Measurements from ENCODE around the gene CDKN1A. TPM values are rescaled to one million over a fixed set of nuclear protein-coding genes. Genes with fewer than 3 reads are reported as not detected.

Gene CDKN1A
- 100 to 1,000 TPM in 5 of 8 experiments, 10 to 100 TPM in 3; 45.7 to 896 (median 172) TPM for total RNA-seq

GRCh38 chr6:36678488-36679042, at the start of gene CDKN1A:
TSS of gene CDKN1A (plus strand) at chr6:36678714. CDS start at chr6:36684102, 5,388 bp downstream.
- Histone ChIP-seq H3K4me3 (peak within 1 kb of the TSS; percentile 45 to 77 (median 50)), H3K4me1 (replicated peaks in 1 of 2) (peaks cover 22 to 25% of the 10 kb centered on the region in 2 donors), H3K27ac (peak within 1 kb of the TSS; percentile 43 to 79)
- in situ Hi-C loops (cut with MboI; ENCODE audit: low pct_unique_long_range_greater_than_20kb in 2 of 9, low sequenced_read_pairs in 9 of 9, unreplicated experiment in 9 of 9), result no loop called here
- 0 to 2% (median 0%) methylated on average over 1 to 22 of the region's 63 CpGs; no CpG with 5 or more reads in 6 of the 10 experiments for WGBS, 10 experiments
- ATAC-seq (replicated peaks in 6 of 8), result peak; percentile 22 to 85 (median 66)

DNA sequence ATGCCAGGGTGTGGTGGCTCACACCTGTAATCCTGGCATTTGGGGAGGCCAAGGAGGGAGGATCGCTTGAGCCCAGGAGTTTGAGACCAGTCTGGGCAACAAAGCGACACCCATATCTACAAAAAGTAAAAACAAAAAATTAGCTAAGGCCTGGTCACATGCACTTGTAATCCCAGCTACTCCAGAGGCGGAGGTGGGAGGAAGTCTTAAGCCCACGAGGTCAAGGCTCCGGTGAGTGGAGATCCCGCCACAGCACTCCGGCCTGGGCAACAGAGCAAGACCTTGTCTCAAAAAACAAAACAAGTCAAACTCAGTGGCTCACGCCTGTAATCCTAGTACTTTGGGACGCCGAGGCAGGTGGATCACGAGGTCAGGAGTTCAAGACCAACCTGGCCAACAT, 48.7 kb upstream of the CDKN1A start:
- in situ Hi-C loops (cut with MboI; ENCODE audit: low pct_unique_long_range_greater_than_20kb in 2 of 9, low sequenced_read_pairs in 9 of 9, unreplicated experiment in 9 of 9), result no loop called here
- no peaks in the 10 kb centered on the region for H3K4me1 ChIP-seq (replicated peaks in 1 of 2)
- H3K27ac ChIP-seq, result no peak overlapping the region
- 74 to 100% (median 90%) methylated on average over 2 to 6 of the region's 11 CpGs; no CpG with 5 or more reads in 4 of the 10 experiments for WGBS, 10 experiments
- H3K4me3 ChIP-seq, result no peak overlapping the region
- no peak for ATAC-seq (replicated peaks in 6 of 8)

DNA sequence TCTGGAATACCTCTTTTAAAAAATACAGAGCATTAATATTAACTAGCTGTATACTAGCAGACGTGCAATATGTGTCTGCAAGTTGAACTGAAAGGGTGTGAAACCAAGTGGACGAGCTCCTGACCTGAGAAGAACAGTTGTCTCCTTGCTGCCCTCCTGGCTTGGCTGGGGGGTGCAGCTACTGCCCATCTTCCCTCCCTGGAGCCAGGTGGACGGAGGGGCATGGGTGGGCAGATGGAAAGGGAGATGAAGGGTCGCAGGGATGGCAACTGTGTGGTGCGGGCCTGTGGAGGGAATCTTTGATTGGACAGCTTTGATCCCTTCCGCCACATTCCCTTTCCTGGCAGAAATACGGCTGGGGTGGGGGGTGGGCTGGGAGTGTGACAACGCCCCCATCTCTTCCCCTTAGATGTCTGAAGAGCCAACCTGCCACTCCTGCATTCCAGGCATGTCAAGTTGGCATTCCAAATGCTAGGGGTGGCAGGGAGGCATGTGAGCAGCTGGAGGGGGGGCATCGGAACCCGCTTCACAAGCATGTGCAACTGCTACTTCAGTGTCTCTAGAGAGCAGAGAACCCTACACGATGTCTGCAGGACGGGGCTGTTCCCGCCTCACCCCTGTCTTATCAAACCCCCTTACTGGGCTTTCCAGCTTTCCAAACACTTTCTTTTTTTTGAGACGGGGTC, 47.0 kb upstream of the CDKN1A start:
- peak in 2 of 8 experiments; percentile 15 to 45 for ATAC-seq (replicated peaks in 6 of 8)
- in situ Hi-C loops (cut with MboI; ENCODE audit: low pct_unique_long_range_greater_than_20kb in 2 of 9, low sequenced_read_pairs in 9 of 9, unreplicated experiment in 9 of 9), result no loop called here
- 47 to 100% (median 75%) methylated on average over 1 to 5 of the region's 14 CpGs; no CpG with 5 or more reads in 4 of the 10 experiments for WGBS, 10 experiments
- Histone ChIP-seq H3K27ac (no peak overlapping the region), H3K4me3 (no peak overlapping the region), H3K4me1 (replicated peaks in 1 of 2) (no peaks in the 10 kb centered on the region)

GRCh38 chr6:36633370-36633769, 45.1 kb upstream of the CDKN1A start:
- 80 to 100% (median 100%) methylated on average over 1 to 5 of the region's 6 CpGs; no CpG with 5 or more reads in 5 of the 10 experiments for WGBS, 10 experiments
- in situ Hi-C loops (cut with MboI; ENCODE audit: low pct_unique_long_range_greater_than_20kb in 2 of 9, low sequenced_read_pairs in 9 of 9, unreplicated experiment in 9 of 9), result no loop called here
- peaks cover 0 to 3% of the 10 kb centered on the region in 2 donors for H3K4me1 ChIP-seq (replicated peaks in 1 of 2)
- no peak overlapping the region for H3K27ac ChIP-seq
- ATAC-seq (replicated peaks in 6 of 8), result no peak
- no peak overlapping the region for H3K4me3 ChIP-seq

DNA sequence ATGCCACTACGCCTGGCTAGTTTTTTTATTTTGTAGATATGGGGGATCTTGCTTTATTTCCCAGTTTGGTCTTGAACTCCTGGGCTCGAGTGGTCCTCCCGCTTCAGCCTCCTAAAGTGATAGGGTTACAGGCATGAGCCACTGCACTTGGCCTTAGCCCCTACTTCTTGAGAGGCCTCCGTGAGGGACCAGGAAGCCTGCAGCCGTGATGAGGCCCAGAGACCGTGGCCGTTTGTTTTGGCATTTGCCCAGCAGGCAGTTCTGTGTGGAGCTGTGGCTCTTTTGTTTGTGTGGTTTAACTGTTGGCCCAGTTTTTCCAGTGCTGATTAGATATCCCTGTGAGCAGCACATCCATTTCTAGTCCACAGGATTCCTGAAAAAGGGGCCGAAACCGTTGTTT, 44.6 kb upstream of the CDKN1A start:
- peaks cover 0 to 3% of the 10 kb centered on the region in 2 donors for H3K4me1 ChIP-seq (replicated peaks in 1 of 2)
- in situ Hi-C loops (cut with MboI; ENCODE audit: low pct_unique_long_range_greater_than_20kb in 2 of 9, low sequenced_read_pairs in 9 of 9, unreplicated experiment in 9 of 9), result no loop called here
- no peak overlapping the region for H3K4me3 ChIP-seq
- peak in 3 of 8 experiments; percentile 23 to 85 (median 31) for ATAC-seq (replicated peaks in 6 of 8)
- H3K27ac ChIP-seq, result no peak overlapping the region
- 68 to 100% (median 80%) methylated on average over 2 to 7 of the region's 9 CpGs; no CpG with 5 or more reads in 3 of the 10 experiments for WGBS, 10 experiments

GRCh38 chr6:36634317-36635108, 44.0 kb upstream of the CDKN1A start:
- Histone ChIP-seq H3K27ac (no peak overlapping the region), H3K4me1 (replicated peaks in 1 of 2) (peaks cover 0 to 3% of the 10 kb centered on the region in 2 donors), H3K4me3 (no peak overlapping the region)
- 20 to 85% (median 73%) methylated on average over 1 to 13 of the region's 16 CpGs; no CpG with 5 or more reads in 2 of the 10 experiments for WGBS, 10 experiments
- in situ Hi-C loops (cut with MboI; ENCODE audit: low pct_unique_long_range_greater_than_20kb in 2 of 9, low sequenced_read_pairs in 9 of 9, unreplicated experiment in 9 of 9), result no loop called here
- ATAC-seq (replicated peaks in 6 of 8), result peak in 1 of 8 experiments; percentile 91

- in situ Hi-C loops (cut with MboI; ENCODE audit: low pct_unique_long_range_greater_than_20kb in 2 of 9, low sequenced_read_pairs in 9 of 9, unreplicated experiment in 9 of 9), result no loop called here
- WGBS, 10 experiments, result 49 to 100% (median 89%) methylated on average over 1 to 3 of the region's 5 CpGs; no CpG with 5 or more reads in 6 of the 10 experiments
- H3K27ac ChIP-seq, result no peak overlapping the region
- H3K4me3 ChIP-seq, result no peak overlapping the region
- no peak for ATAC-seq (replicated peaks in 6 of 8)
- H3K4me1 ChIP-seq (replicated peaks in 1 of 2), result peaks cover 0 to 3% of the 10 kb centered on the region in 2 donors
These were observed 42.2 kb upstream of the CDKN1A start for GRCh38 chr6:36636283-36636682.

- no peak overlapping the region for H3K27ac ChIP-seq
- WGBS, 10 experiments, result 0 to 100% (median 71%) methylated on average over 1 to 6 of the region's 12 CpGs; no CpG with 5 or more reads in 2 of the 10 experiments
- no peak overlapping the region for H3K4me3 ChIP-seq
- H3K4me1 ChIP-seq (replicated peaks in 1 of 2), result peaks cover 0 to 3% of the 10 kb centered on the region in 2 donors
- in situ Hi-C loops (cut with MboI; ENCODE audit: low pct_unique_long_range_greater_than_20kb in 2 of 9, low sequenced_read_pairs in 9 of 9, unreplicated experiment in 9 of 9), result no loop called here
- ATAC-seq (replicated peaks in 6 of 8), result no peak
These were observed 41.7 kb upstream of the CDKN1A start for GRCh38 chr6:36636687-36637418.

DNA sequence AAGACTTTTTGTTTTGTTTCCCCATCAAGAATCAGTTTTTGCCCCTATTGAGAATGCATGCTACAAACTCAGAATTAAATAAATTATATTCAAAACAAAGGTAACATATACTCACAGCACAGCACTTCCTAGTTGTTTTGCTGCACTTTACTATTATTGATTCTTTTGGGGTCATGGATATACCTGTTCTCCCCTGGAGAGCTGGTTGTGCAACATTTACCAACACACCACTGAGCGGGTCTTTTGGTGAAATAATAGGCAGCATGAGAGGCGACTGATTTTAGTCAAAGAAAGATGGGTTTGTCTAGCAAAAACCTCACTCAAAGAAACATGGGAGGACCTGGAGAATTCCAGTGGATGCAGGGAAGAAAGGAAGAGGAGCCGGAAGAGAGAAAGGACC, 39.9 kb upstream of the CDKN1A start:
- WGBS, 10 experiments, result 83 to 100% (median 91%) methylated on average over 1 to 3 of the region's 3 CpGs; no CpG with 5 or more reads in 2 of the 10 experiments
- no peak for ATAC-seq (replicated peaks in 6 of 8)
- Histone ChIP-seq H3K4me3 (no peak overlapping the region), H3K4me1 (replicated peaks in 1 of 2) (peaks cover 0 to 3% of the 10 kb centered on the region in 2 donors), H3K27ac (no peak overlapping the region)
- in situ Hi-C loops (cut with MboI; ENCODE audit: low pct_unique_long_range_greater_than_20kb in 2 of 9, low sequenced_read_pairs in 9 of 9, unreplicated experiment in 9 of 9), result no loop called here

- ATAC-seq (replicated peaks in 6 of 8), result no peak
- no peak overlapping the region for H3K4me3 ChIP-seq
- WGBS, 10 experiments, result 60 to 97% (median 83%) methylated on average over 2 to 8 of the region's 11 CpGs; no CpG with 5 or more reads in 1 of the 10 experiments
- no peak overlapping the region for H3K27ac ChIP-seq
- in situ Hi-C loops (cut with MboI; ENCODE audit: low pct_unique_long_range_greater_than_20kb in 2 of 9, low sequenced_read_pairs in 9 of 9, unreplicated experiment in 9 of 9), result no loop called here
- peaks cover 0 to 6% of the 10 kb centered on the region in 2 donors for H3K4me1 ChIP-seq (replicated peaks in 1 of 2)
These were observed 39.2 kb upstream of the CDKN1A start for GRCh38 chr6:36639171-36639808.

GRCh38 chr6:36641543-36641942, 37.0 kb upstream of the CDKN1A start:
- WGBS, 10 experiments, result 0 to 100% (median 60%) methylated on average over 1 to 3 of the region's 3 CpGs; no CpG with 5 or more reads in 1 of the 10 experiments
- Histone ChIP-seq H3K27ac (no peak overlapping the region), H3K4me1 (replicated peaks in 1 of 2) (peaks cover 0 to 11% of the 10 kb centered on the region in 2 donors), H3K4me3 (no peak overlapping the region)
- no peak for ATAC-seq (replicated peaks in 6 of 8)
- in situ Hi-C loops (cut with MboI; ENCODE audit: low pct_unique_long_range_greater_than_20kb in 2 of 9, low sequenced_read_pairs in 9 of 9, unreplicated experiment in 9 of 9), result no loop called here
